Activated CD8-positive, alpha-beta memory T cell treated with anti-CD3 and anti-CD28 coated beads, Interleukin-2, amount 50 U/mL, for 1 hour (primary cell): ENCODE data around the gene SDHA.
"Not testable (repeated sequence)": the region's sequence is repeated elsewhere in the genome, so short reads cannot be mapped to it uniquely, and the experiment has no call there.

Source experiments
- DNase-seq: peaks from one replicate; pipeline ENCODE4 v3.0.0-alpha.2; 2020; ENCODE audit errors: extremely low read depth

SDHA gene

GRCh38 chr5:257148-257547 is 39.0 kb downstream of the SDHA start:
- DNase-seq = no peak

- DNase-seq = not testable (repeated sequence)
Measured at GRCh38 chr5:263275-263974, 45.3 kb downstream of the SDHA start.

- no peak for DNase-seq
Measured at GRCh38 chr5:264338-264737, 46.2 kb downstream of the SDHA start.

- DNase-seq = not testable (repeated sequence)
Measured at GRCh38 chr5:266311-267026, 48.3 kb downstream of the SDHA start.

GRCh38 chr5:267716-268115 is 49.6 kb downstream of the SDHA start:
- DNase-seq = no peak

GRCh38 chr5:270340-270739 is 52.2 kb downstream of the SDHA start:
- DNase-seq = no peak

GRCh38 chr5:271828-272167 is 53.7 kb downstream of the SDHA start:
- DNase-seq = not testable (repeated sequence)

- not testable (repeated sequence) for DNase-seq
Measured at GRCh38 chr5:273091-273490, 55.0 kb downstream of the SDHA start.

GRCh38 chr5:273491-273890 is 55.4 kb downstream of the SDHA start:
- not testable (repeated sequence) for DNase-seq

- not testable (repeated sequence) for DNase-seq
Measured at GRCh38 chr5:274346-274745, 56.2 kb downstream of the SDHA start.

- no peak for DNase-seq
Measured at GRCh38 chr5:278646-279045, 60.5 kb downstream of the SDHA start.

GRCh38 chr5:279051-279665 is 61.0 kb downstream of the SDHA start:
- DNase-seq = not testable (repeated sequence)

GRCh38 chr5:285991-286557 is 68.0 kb downstream of the SDHA start:
- no peak for DNase-seq

GRCh38 chr5:290200-290599 is 72.1 kb downstream of the SDHA start:
- not testable (repeated sequence) for DNase-seq

GRCh38 chr5:291345-291744 is 73.2 kb downstream of the SDHA start:
- DNase-seq = not testable (repeated sequence)

- not testable (repeated sequence) for DNase-seq
Measured at GRCh38 chr5:294788-295187, 76.7 kb downstream of the SDHA start.

- not testable (repeated sequence) for DNase-seq
Measured at GRCh38 chr5:296207-296606, 78.1 kb downstream of the SDHA start.

GRCh38 chr5:296954-297353 is 78.8 kb downstream of the SDHA start:
- not testable (repeated sequence) for DNase-seq

- not testable (repeated sequence) for DNase-seq
Measured at GRCh38 chr5:297448-297847, 79.3 kb downstream of the SDHA start.

GRCh38 chr5:297991-298736 is 80.0 kb downstream of the SDHA start:
- DNase-seq = not testable (repeated sequence)

GRCh38 chr5:298737-299125 is 80.6 kb downstream of the SDHA start:
- no peak for DNase-seq

GRCh38 chr5:299921-300320 is 81.8 kb downstream of the SDHA start:
- not testable (repeated sequence) for DNase-seq
